Tibial nerve (tissue), 4 donors: ENCODE results near the gene TRIM66. TPM values are rescaled to one million over a fixed set of nuclear protein-coding genes. Genes with fewer than 3 reads are reported as not detected.

Experiments used
- DNase-seq, 2 donors: peaks; one replicate each; pipeline ENCODE4 v3.0.0-alpha.2; 2019; ENCODE audit warnings: low spot score in 2 of 2
- H3K27ac ChIP-seq, 4 donors: fragments of 200-600 bp; sonication (generic) in 3 of 4; one replicate each; pipeline ENCODE4 v1.5.1; 2017 to 2019; ENCODE audit warnings: mild to moderate bottlenecking in 1 of 4
- H3K27me3 ChIP-seq, 2 donors: fragments of 200-600 bp; sonication (generic) in 1 of 2; one replicate each; pipeline versions ENCODE4 v1.5.1 to v1.6.0; 2017 to 2019
- H3K36me3 ChIP-seq, 3 donors: fragments of 200-600 bp; sonication (generic); one replicate each; pipeline ENCODE4 v1.5.1; 2018 to 2019
- H3K4me1 ChIP-seq, 4 donors: fragments of 200-600 bp; sonication (generic) in 3 of 4; one replicate each; pipeline ENCODE4 v1.5.1; 2017 to 2019
- H3K4me3 ChIP-seq, 4 donors: fragments of 200-600 bp; sonication (generic) in 3 of 4; one replicate each; pipeline ENCODE4 v1.5.1; 2017 to 2019; ENCODE audit warnings: mild to moderate bottlenecking in 1 of 4, moderate library complexity in 1 of 4
- H3K9me3 ChIP-seq, 4 donors: fragments of 200-600 bp; sonication (generic) in 3 of 4; one replicate each; pipeline ENCODE4 v1.5.1; 2017 to 2019
- CTCF ChIP-seq, 5 experiments: fragments of 200-600 bp in 3 of 5; fragments of 450-650 bp in 2 of 5; sonication (generic) in 3 of 5; IDR thresholded peaks; one replicate each; pipeline ENCODE4 v1.5.1; 2016 to 2019; ENCODE audit warnings: antibody characterized with exemption in 5 of 5, mild to moderate bottlenecking in 3 of 5, moderate library complexity in 2 of 5
- EP300 ChIP-seq, 2 donors: sonication (generic); formaldehyde crosslinking; IDR thresholded peaks; one replicate each; pipeline ENCODE4 v1.6.1; 2017; ENCODE audit warnings: antibody characterized with exemption in 2 of 2, mild to moderate bottlenecking in 1 of 2
- POLR2A ChIP-seq, 2 donors: fragments of 450-650 bp; IDR thresholded peaks; one replicate each; pipeline ENCODE4 v1.6.1; 2017; ENCODE audit warnings: antibody characterized with exemption in 2 of 2, mild to moderate bottlenecking in 2 of 2, moderate library complexity in 2 of 2
- WGBS, 2 donors: methylation state at CpG; one replicate each; pipeline ENCODE4 v1.1.5; 2018; 5-methylcytosine and 5-hydroxymethylcytosine counted together
- total RNA-seq, 4 donors: library from RNA; depleted of rRNA; stranded (reverse); fragments of >200 nt; gene quantifications; one replicate each; pipeline ENCODE4 v1.1.0, GENCODE V29; 2016

TRIM66 gene
- total RNA-seq, 4 donors from 2014 or later, result 7.1 to 26.5 (median 16.2) TPM

- no peak for DNase-seq
- 47 to 58% methylated on average over 4 of the region's 4 CpGs for WGBS, 2 donors
- no peak for TF ChIP-seq CTCF (IDR thresholded peaks at IDR 0.05)
- no peak for TF ChIP-seq POLR2A (IDR thresholded peaks at IDR 0.05)
- TF ChIP-seq EP300 (IDR thresholded peaks at IDR 0.05), result no peak
Measured at GRCh38 chr11:8728563-8728962, 46.1 kb upstream of the TRIM66 start.

GRCh38 chr11:8726395-8726794, 43.9 kb upstream of the TRIM66 start:
- H3K4me1 ChIP-seq, result peaks cover 0 to 51% (median 14%) of the 10 kb centered on the region in 4 donors
- peak overlapping the region in 1 of 4 donors; percentile 15 for H3K27ac ChIP-seq
- WGBS, 2 donors, result 85 to 87% methylated on average over 4 of the region's 4 CpGs
- TF ChIP-seq EP300 (IDR thresholded peaks at IDR 0.05) (no peak), POLR2A (IDR thresholded peaks at IDR 0.05) (no peak), CTCF (IDR thresholded peaks at IDR 0.05) (no peak)
- no peak for DNase-seq
- H3K4me3 ChIP-seq, result no peak overlapping the region
- peaks cover 0 to 42% (median 0%) of the 10 kb centered on the region in 3 donors for H3K36me3 ChIP-seq
- no peaks in the 10 kb centered on the region for H3K9me3 ChIP-seq
- H3K27me3 ChIP-seq, result no peaks in the 10 kb centered on the region

More at GRCh38 chr11:8728563-8728962, 46.1 kb upstream of the TRIM66 start:
- Histone ChIP-seq H3K27me3 (no peaks in the 10 kb centered on the region), H3K27ac (no peak overlapping the region), H3K4me3 (no peak overlapping the region), H3K4me1 (peaks cover 0 to 52% (median 23%) of the 10 kb centered on the region in 4 donors), H3K36me3 (peaks cover 0 to 42% (median 0%) of the 10 kb centered on the region in 3 donors), H3K9me3 (no peaks in the 10 kb centered on the region)

DNA sequence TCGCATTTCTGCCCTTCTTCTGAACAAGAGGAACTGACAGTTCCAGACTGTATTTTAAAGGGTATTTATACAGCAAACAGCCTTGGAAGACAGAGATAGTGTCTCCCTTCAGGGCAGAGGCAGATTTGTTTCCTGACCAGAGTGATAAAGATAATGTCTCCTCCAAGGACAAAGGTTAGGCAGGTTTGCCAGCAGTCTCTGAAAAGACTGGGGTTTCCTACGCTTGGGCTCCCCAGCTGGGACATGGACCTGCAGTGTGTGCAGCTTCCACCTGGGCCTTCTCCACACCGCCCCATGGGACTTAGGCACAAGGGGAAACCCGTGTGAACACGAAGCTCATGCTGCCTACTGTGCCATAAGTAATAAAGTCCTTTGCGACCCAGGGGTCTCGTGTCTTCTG, 42.2 kb upstream of the TRIM66 start:
- Histone ChIP-seq H3K9me3 (no peaks in the 10 kb centered on the region), H3K4me1 (peaks cover 0 to 60% (median 25%) of the 10 kb centered on the region in 4 donors), H3K36me3 (peaks cover 0 to 29% (median 0%) of the 10 kb centered on the region in 3 donors), H3K27ac (no peak overlapping the region), H3K4me3 (no peak overlapping the region), H3K27me3 (no peaks in the 10 kb centered on the region)
- no peak for TF ChIP-seq EP300 (IDR thresholded peaks at IDR 0.05)
- TF ChIP-seq POLR2A (IDR thresholded peaks at IDR 0.05), result no peak
- TF ChIP-seq CTCF (IDR thresholded peaks at IDR 0.05), result no peak
- no peak for DNase-seq
- 89 to 91% methylated on average over 7 of the region's 7 CpGs for WGBS, 2 donors

DNA sequence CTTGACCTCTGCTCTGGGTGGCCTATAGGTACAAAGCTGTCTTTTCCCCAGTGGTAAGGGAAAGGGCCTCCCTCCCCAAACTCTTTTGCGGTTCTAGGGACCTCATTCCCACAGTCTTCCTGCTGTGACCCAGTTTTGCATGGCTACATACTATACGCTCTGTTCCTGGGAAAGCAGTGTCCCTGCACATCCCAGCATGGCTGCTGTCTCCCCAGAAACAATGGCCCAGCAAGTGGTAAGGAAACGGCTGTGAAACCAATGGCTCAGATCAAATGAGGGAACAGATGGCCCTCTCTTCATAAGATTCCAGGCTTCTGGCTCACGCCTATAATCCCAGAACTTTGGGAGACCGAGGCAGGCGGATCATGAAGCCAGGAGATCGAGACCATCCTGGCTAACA, 41.2 kb upstream of the TRIM66 start:
- no peak for DNase-seq
- Histone ChIP-seq H3K4me3 (no peak overlapping the region), H3K36me3 (peaks cover 0 to 26% (median 0%) of the 10 kb centered on the region in 3 donors), H3K9me3 (no peaks in the 10 kb centered on the region), H3K27me3 (no peaks in the 10 kb centered on the region), H3K4me1 (peaks cover 0 to 64% (median 32%) of the 10 kb centered on the region in 4 donors), H3K27ac (peak overlapping the region in 2 of 4 donors; percentile 32 to 92)
- TF ChIP-seq CTCF (IDR thresholded peaks at IDR 0.05) (no peak), POLR2A (IDR thresholded peaks at IDR 0.05) (no peak), EP300 (IDR thresholded peaks at IDR 0.05) (no peak)
- 84% methylated on average over 7 of the region's 7 CpGs for WGBS, 2 donors

- Histone ChIP-seq H3K4me1 (peaks cover 0 to 70% (median 39%) of the 10 kb centered on the region in 4 donors), H3K27me3 (no peaks in the 10 kb centered on the region), H3K36me3 (peaks cover 0 to 22% (median 0%) of the 10 kb centered on the region in 3 donors), H3K4me3 (no peak overlapping the region), H3K27ac (peak overlapping the region in 3 of 4 donors; percentile 47 to 92 (median 87)), H3K9me3 (no peaks in the 10 kb centered on the region)
- no peak for DNase-seq
- 85 to 86% methylated on average over 3 of the region's 3 CpGs for WGBS, 2 donors
- TF ChIP-seq POLR2A (IDR thresholded peaks at IDR 0.05), result no peak
- no peak for TF ChIP-seq EP300 (IDR thresholded peaks at IDR 0.05)
- TF ChIP-seq CTCF (IDR thresholded peaks at IDR 0.05), result no peak
Measured at GRCh38 chr11:8722809-8723208, 40.3 kb upstream of the TRIM66 start.
